HG03175 (cell line): Measurements from ENCODE around the gene DNAJC3.

ENCODE experiments used
- ATAC-seq: cut with Tn5 transposase; IDR thresholded peaks from one replicate; pipeline ENCODE4 v1.9.1; 2021; ENCODE audit warnings: mild to moderate bottlenecking, moderate library complexity; ENCODE audit not compliant: unreplicated experiment

The DNAJC3 gene

DNA sequence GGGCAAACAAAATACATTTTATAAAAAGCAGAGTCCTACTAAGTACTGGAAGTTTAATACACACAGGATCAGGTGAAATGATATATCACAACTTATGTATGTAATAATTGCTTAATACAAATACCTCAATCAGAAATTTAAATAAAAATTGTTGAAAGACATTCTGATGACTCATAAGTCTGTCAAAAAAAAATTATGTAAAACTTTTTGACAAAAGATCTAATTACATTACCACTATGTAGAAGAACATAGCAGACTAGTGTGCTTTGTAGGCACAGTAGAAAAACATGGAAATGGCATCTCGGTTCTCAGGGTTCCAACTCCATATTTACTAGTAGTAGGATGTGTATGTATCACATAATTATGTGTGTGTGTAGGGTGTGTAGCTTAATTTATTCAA, 156.2 kb downstream of the DNAJC3 start:
- ATAC-seq, result no peak

DNA sequence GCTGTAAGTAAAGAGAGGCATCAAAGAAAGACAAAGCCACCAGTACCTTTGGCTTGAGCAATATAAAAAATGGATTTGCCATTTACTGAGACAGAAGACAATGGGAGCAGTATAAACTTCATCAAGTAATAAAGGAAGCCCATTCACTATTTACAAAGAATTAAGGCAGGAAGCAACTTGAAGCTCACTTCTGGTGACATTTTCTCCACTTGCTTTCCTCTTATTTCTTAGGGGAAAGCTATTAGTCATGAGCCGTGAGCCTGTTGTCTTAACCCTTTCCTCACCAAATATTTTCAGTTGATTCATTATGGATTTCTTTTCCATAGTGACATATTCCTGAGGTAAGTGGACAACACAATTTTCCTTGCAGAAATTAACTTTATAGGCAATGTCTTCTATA, 156.8 kb downstream of the DNAJC3 start:
- ATAC-seq, result no peak

DNA sequence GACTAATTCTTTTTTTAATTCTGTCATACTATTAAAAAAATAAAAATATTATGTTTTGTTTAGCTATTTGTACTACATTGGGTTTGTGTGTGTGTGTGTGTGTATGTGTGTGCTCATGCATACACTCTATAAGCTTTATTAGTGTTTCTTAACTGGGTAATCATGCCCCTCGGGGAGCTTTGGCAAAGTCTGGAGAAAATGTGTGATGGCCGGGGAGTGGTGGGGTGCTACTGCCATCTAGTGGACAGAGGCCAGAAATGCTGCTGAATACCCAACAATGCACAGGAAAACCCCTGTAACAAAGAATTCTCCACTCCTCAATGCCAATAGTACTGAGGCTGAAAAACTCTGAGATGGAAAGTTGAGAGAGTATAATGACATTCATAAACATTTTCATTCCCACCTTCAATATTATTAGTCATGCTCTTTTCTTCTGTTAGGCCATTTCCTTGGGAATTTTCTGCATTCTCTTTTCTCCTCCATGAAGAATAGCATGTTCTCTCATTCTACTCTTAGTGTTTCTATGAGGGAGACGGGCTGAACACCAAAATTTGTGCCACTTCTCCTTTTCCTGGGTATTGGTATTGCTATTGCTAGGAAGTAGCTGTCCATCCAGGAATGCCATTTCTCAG, 157.3 kb downstream of the DNAJC3 start:
- ATAC-seq, result peak; percentile 87

DNA sequence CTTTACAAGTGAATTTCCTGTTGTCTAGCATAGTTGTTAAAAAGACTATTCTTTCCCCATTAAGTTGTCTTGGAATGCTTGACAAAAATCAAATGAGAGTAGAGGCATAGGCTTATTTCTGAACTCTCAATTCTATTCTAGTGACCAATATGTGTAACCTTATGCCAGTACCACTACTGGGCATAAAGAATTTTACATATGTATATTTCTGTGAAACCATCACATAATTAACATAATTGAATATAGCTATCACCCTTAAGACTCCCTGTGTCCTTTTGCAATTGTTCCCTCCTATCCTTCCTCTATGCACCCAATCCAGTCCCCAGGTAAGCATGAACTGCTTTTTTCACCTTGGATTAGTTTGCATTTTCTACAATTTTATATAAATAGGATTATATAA, 165.0 kb downstream of the DNAJC3 start:
- no peak for ATAC-seq

DNA sequence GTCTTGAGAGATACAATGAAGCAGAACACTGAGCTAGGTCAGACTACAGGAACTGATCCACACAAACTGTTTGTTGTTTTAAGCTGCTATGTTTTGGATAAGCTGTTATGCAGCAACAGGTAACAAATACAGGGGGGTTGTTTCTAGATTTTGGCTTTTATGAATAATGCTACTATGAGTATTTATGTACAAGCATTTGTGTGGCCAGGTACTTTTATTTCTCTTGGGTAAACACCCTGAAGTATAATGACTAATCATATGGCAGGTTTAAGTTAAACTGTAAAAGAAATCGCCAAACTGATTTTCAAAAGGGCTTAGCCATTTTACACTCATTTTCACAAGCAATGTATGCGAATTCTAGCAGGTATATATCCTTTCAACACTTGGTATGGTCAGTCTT, 166.0 kb downstream of the DNAJC3 start:
- no peak for ATAC-seq
